WTC11 (cell line): ENCODE results near the gene EGR1. TPM values are rescaled to one million over a fixed set of nuclear protein-coding genes. Genes with fewer than 3 reads are reported as not detected.

ENCODE experiments used
- AR ChIP-seq: fragments of 250-450 bp; sonication (Bioruptor Pico); IDR thresholded peaks from 2 replicates; pipeline ENCODE4 v1.9.0; 2021; ENCODE audit warnings: mild to moderate bottlenecking
- ATF3 ChIP-seq: sonication (generic); formaldehyde crosslinking; conservative IDR thresholded peaks from 2 replicates; pipeline ENCODE4 v1.8.1; 2022; ENCODE audit warnings: mild to moderate bottlenecking, missing genetic modification reagents
- ATF6 ChIP-seq: sonication (generic); formaldehyde crosslinking; IDR thresholded peaks from 2 replicates; pipeline ENCODE4 v1.8.1; 2023; ENCODE audit warnings: mild to moderate bottlenecking, missing genetic modification reagents
- CREB1 ChIP-seq: sonication (generic); formaldehyde crosslinking; IDR thresholded peaks from 2 replicates; pipeline ENCODE4 v1.8.0; 2023; ENCODE audit warnings: mild to moderate bottlenecking, missing genetic modification reagents
- CTCF ChIP-seq: fragments of 200-600 bp; IDR thresholded peaks from 2 replicates; pipeline ENCODE4 v1.8.0; 2022; ENCODE audit warnings: antibody characterized with exemption
- E2F1 ChIP-seq: sonication (generic); formaldehyde crosslinking; IDR thresholded peaks from 2 replicates; pipeline ENCODE4 v1.8.0; 2022; ENCODE audit warnings: mild to moderate bottlenecking, missing genetic modification reagents
- E2F4 ChIP-seq: sonication (generic); formaldehyde crosslinking; IDR thresholded peaks from 2 replicates; pipeline ENCODE4 v1.8.1; 2022; ENCODE audit warnings: low read depth, mild to moderate bottlenecking, moderate library complexity, missing genetic modification reagents, borderline replicate concordance
- EMX1 ChIP-seq: fragments of 250-450 bp; sonication (Bioruptor Pico); IDR thresholded peaks from 2 replicates; pipeline ENCODE4 v1.8.0; 2021; ENCODE audit warnings: mild to moderate bottlenecking
- FOXJ3 ChIP-seq: sonication (generic); formaldehyde crosslinking; IDR thresholded peaks from 2 replicates; pipeline ENCODE4 v1.9.0; 2021; ENCODE audit warnings: missing genetic modification reagents, mild to moderate bottlenecking, borderline replicate concordance
- HMGXB4 ChIP-seq: sonication (generic); formaldehyde crosslinking; IDR thresholded peaks from 2 replicates; pipeline ENCODE4 v1.8.1; 2023; ENCODE audit warnings: mild to moderate bottlenecking, moderate library complexity, missing genetic modification reagents
- IRF1 ChIP-seq: sonication (generic); formaldehyde crosslinking; IDR thresholded peaks from 2 replicates; pipeline ENCODE4 v1.8.0; 2023; ENCODE audit warnings: missing genetic modification reagents
- IRF2 ChIP-seq: sonication (generic); formaldehyde crosslinking; IDR thresholded peaks from 2 replicates; pipeline ENCODE4 v1.8.0; 2022; ENCODE audit warnings: low read depth, missing genetic modification reagents, borderline replicate concordance
- NR3C1 ChIP-seq: sonication (generic); formaldehyde crosslinking; conservative IDR thresholded peaks from 2 replicates; pipeline ENCODE4 v1.8.1; 2023; ENCODE audit warnings: low read depth, mild to moderate bottlenecking, missing genetic modification reagents
- PRDM15 ChIP-seq: sonication (generic); formaldehyde crosslinking; IDR thresholded peaks from 2 replicates; pipeline ENCODE4 v1.8.0; 2022; ENCODE audit warnings: missing genetic modification reagents
- SMAD4 ChIP-seq: sonication (generic); formaldehyde crosslinking; IDR thresholded peaks from 2 replicates; pipeline ENCODE4 v1.8.0; 2022; ENCODE audit warnings: mild to moderate bottlenecking, missing genetic modification reagents
- SOX15 ChIP-seq: fragments of 250-450 bp; sonication (Bioruptor Pico); IDR thresholded peaks from 2 replicates; pipeline ENCODE4 v1.9.0; 2021; ENCODE audit warnings: mild to moderate bottlenecking
- ZBTB21 ChIP-seq: sonication (generic); formaldehyde crosslinking; IDR thresholded peaks from 2 replicates; pipeline ENCODE4 v1.8.1; 2023; ENCODE audit warnings: mild to moderate bottlenecking, missing genetic modification reagents, borderline replicate concordance
- ZNF219 ChIP-seq: sonication (generic); formaldehyde crosslinking; IDR thresholded peaks from 2 replicates; pipeline ENCODE4 v1.8.0; 2023; ENCODE audit warnings: missing genetic modification reagents, mild to moderate bottlenecking, borderline replicate concordance
- ZNF396 ChIP-seq: fragments of 250-450 bp; sonication (Bioruptor Pico); IDR thresholded peaks from 2 replicates; pipeline ENCODE4 v1.8.0; 2021; ENCODE audit warnings: mild to moderate bottlenecking, moderate library complexity, borderline replicate concordance
- ZNF423 ChIP-seq: fragments of 250-450 bp; sonication (Bioruptor Pico); IDR thresholded peaks from 2 replicates; pipeline ENCODE4 v2.1.2; 2022; ENCODE audit warnings: mild to moderate bottlenecking, moderate library complexity
- ZNF425 ChIP-seq: fragments of 250-450 bp; sonication (Bioruptor Pico); conservative IDR thresholded peaks from 2 replicates; pipeline ENCODE4 v1.9.0; 2021; ENCODE audit warnings: mild to moderate bottlenecking
- total RNA-seq: library from RNA; stranded (reverse); gene quantifications from 3 replicates; pipeline ENCODE4 v1.2.3, GENCODE V29; 2021

Gene EGR1
- total RNA-seq, 1 experiment from 2014 or later: 15.7 TPM

- TF ChIP-seq FOXJ3: no peak
- no peak for TF ChIP-seq ATF3 (CRISPR knock-in tag)
- TF ChIP-seq ZNF219: no peak
- no peak for TF ChIP-seq NR3C1 (CRISPR knock-in tag)
- peak; percentile 70 for TF ChIP-seq ZNF423 (CRISPR knock-in tag)
- no peak for TF ChIP-seq IRF2 (CRISPR knock-in tag)
- TF ChIP-seq ZBTB21 (CRISPR knock-in tag): peak; percentile 84; the same call in 1 of the 2 replicates
- TF ChIP-seq IRF1 (CRISPR knock-in tag): 0 out of 2 replicates have a peak, but pooled peaks have one; percentile 39
- peak; percentile 83 for TF ChIP-seq CTCF
- no peak for TF ChIP-seq SOX15
- no peak for TF ChIP-seq CREB1 (CRISPR knock-in tag)
- TF ChIP-seq ATF6: 0 out of 2 replicates have a peak, but pooled peaks have one; percentile 50
- peak; percentile 99 for TF ChIP-seq HMGXB4 (CRISPR knock-in tag)
- TF ChIP-seq PRDM15: 0 out of 2 replicates have a peak, but pooled peaks have one; percentile 44
- 0 out of 2 replicates have a peak, but pooled peaks have one; percentile 56 for TF ChIP-seq EMX1 (CRISPR knock-in tag)
- no peak for TF ChIP-seq E2F1 (CRISPR knock-in tag)
- no peak for TF ChIP-seq SMAD4
- TF ChIP-seq ZNF396 (CRISPR knock-in tag): no peak
- peak; percentile 44; the same call in 1 of the 2 replicates for TF ChIP-seq E2F4 (CRISPR knock-in tag)
- TF ChIP-seq AR (CRISPR knock-in tag): no peak
- TF ChIP-seq ZNF425 (CRISPR knock-in tag): no peak
Measured at GRCh38 chr5:138464008-138464387, 1.3 kb upstream of the EGR1 start (continued).
